ENCODE results near the gene NDUFA5.
"Not testable (repeated sequence)": the region's sequence is repeated elsewhere in the genome, so short reads cannot be mapped to it uniquely, and the experiment has no call there.

NDUFA5 gene

GRCh38 chr7:123557016-123557397 lies 611 bp downstream of the NDUFA5 start:
- ATAC-seq, result no peak
- DNase-seq, result no peak

- DNase-seq (no peak), ATAC-seq (no peak)
Measured at GRCh38 chr7:123555484-123555883, 2.1 kb downstream of the NDUFA5 start.

- no peak for DNase-seq
- ATAC-seq, result no peak
Measured at GRCh38 chr7:123553159-123553558, 4.5 kb downstream of the NDUFA5 start.

- DNase-seq, result no peak
- ATAC-seq, result no peak
Measured at GRCh38 chr7:123552641-123553040, 5.0 kb downstream of the NDUFA5 start.

GRCh38 chr7:123552134-123552533 lies 5.5 kb downstream of the NDUFA5 start:
- DNase-seq, ATAC-seq: not testable (repeated sequence)

GRCh38 chr7:123548406-123548805 lies 9.2 kb downstream of the NDUFA5 start:
- DNase-seq (no peak), ATAC-seq (no peak)

GRCh38 chr7:123539871-123540270 lies 17.7 kb downstream of the NDUFA5 start:
- no peak for ATAC-seq
- DNase-seq, result no peak

- ATAC-seq, result no peak
- DNase-seq, result no peak
Measured at GRCh38 chr7:123538897-123539296, 18.7 kb downstream of the NDUFA5 start.

- DNase-seq (no peak), ATAC-seq (no peak)
Measured at GRCh38 chr7:123538189-123538714, 19.4 kb downstream of the NDUFA5 start.

- no peak for ATAC-seq
- DNase-seq, result no peak
Measured at GRCh38 chr7:123537026-123537642, 20.5 kb downstream of the NDUFA5 start.

- no peak for DNase-seq
- no peak for ATAC-seq
Measured at GRCh38 chr7:123535517-123535916, 22.1 kb downstream of the NDUFA5 start.

- ATAC-seq (peak; percentile 93), DNase-seq (peak; percentile 98)
Measured at GRCh38 chr7:123534383-123535260, 23.0 kb downstream of the NDUFA5 start, which contains the start of gene IQUB. IQUB (minus strand) TSS chr7:123534595; CDS start chr7:123512340, 22,255 bp downstream.

- ATAC-seq (no peak), DNase-seq (no peak)
Measured at GRCh38 chr7:123533929-123534382, 23.7 kb downstream of the NDUFA5 start.

GRCh38 chr7:123533553-123533917 lies 24.1 kb downstream of the NDUFA5 start:
- ATAC-seq (no peak), DNase-seq (no peak)

- DNase-seq (peak; percentile 35), ATAC-seq (peak; percentile 37)
Measured at GRCh38 chr7:123532788-123533552, 24.6 kb downstream of the NDUFA5 start.

GRCh38 chr7:123532343-123532742 lies 25.3 kb downstream of the NDUFA5 start:
- not testable (repeated sequence) for DNase-seq
- ATAC-seq, result peak; percentile 6

- not testable (repeated sequence) for ATAC-seq, DNase-seq
Measured at GRCh38 chr7:123530035-123530591, 27.5 kb downstream of the NDUFA5 start.

- ATAC-seq (no peak), DNase-seq (no peak)
Measured at GRCh38 chr7:123528265-123528664, 29.4 kb downstream of the NDUFA5 start.

GRCh38 chr7:123527712-123528225 lies 29.8 kb downstream of the NDUFA5 start:
- ATAC-seq, DNase-seq: not testable (repeated sequence)

GRCh38 chr7:123526533-123526932 lies 31.1 kb downstream of the NDUFA5 start:
- ATAC-seq, DNase-seq: not testable (repeated sequence)

- DNase-seq (no peak), ATAC-seq (no peak)
Measured at GRCh38 chr7:123522066-123522465, 35.6 kb downstream of the NDUFA5 start.

GRCh38 chr7:123505221-123505620 lies 52.4 kb downstream of the NDUFA5 start:
- no peak for DNase-seq
- ATAC-seq, result no peak
